22Rv1 (cell line): Measurements from ENCODE around the gene RC3H1.

Experiments
- CTCF ChIP-seq: fragments of 450-650 bp; IDR thresholded peaks from 2 replicates; pipeline ENCODE4 v1.5.1; 2017; ENCODE audit warnings: mild to moderate bottlenecking
- ZFX ChIP-seq: fragments of 450-650 bp; IDR thresholded peaks from 2 replicates; pipeline ENCODE4 v1.6.1; 2017; ENCODE audit warnings: antibody characterized with exemption, borderline replicate concordance

- TF ChIP-seq CTCF (no peak), ZFX (no peak)
Measured at GRCh38 chr1:174041369-174041768, 19.2 kb upstream of the RC3H1 start.
